Liver (tissue), 9 donors: ENCODE data around the gene AK5. TPM values are rescaled to one million over a fixed set of nuclear protein-coding genes. Genes with fewer than 3 reads are reported as not detected.
A peak's percentile ranks its signal among the peaks of the same experiment; 100 is the strongest.

Experiments
- DNase-seq: peaks from one replicate; pipeline ENCODE4 v3.0.0-alpha.2; 2017; ENCODE audit warnings: low spot score
- H3K27ac ChIP-seq, 2 donors: one replicate each; pipeline ENCODE4 v1.7.0; 2013; ENCODE audit warnings: inconsistent platforms in 2 of 2, low read length in 2 of 2, control low read depth in 1 of 2, low read depth in 1 of 2, mild to moderate bottlenecking in 1 of 2
- H3K27me3 ChIP-seq, 4 donors: one replicate each; pipeline versions ENCODE4 v1.6.1 to v1.7.0; 2013; ENCODE audit warnings: low read length in 3 of 4, inconsistent platforms in 1 of 4, mild to moderate bottlenecking in 1 of 4, moderate library complexity in 1 of 4; ENCODE audit not compliant: control insufficient read depth in 4 of 4, insufficient read depth in 4 of 4
- H3K36me3 ChIP-seq, 4 donors: one replicate each; pipeline versions ENCODE4 v1.6.1 to v1.7.0; 2013; ENCODE audit warnings: low read length in 3 of 4, mild to moderate bottlenecking in 3 of 4, low read depth in 1 of 4, moderate library complexity in 1 of 4; ENCODE audit not compliant: control insufficient read depth in 4 of 4, insufficient read depth in 3 of 4
- H3K4me1 ChIP-seq, 4 donors: one replicate each; pipeline versions ENCODE4 v1.6.1 to v1.7.0; 2013; ENCODE audit warnings: low read length in 3 of 4, mild to moderate bottlenecking in 3 of 4, moderate library complexity in 1 of 4; ENCODE audit not compliant: control insufficient read depth in 4 of 4, insufficient read depth in 4 of 4
- H3K4me3 ChIP-seq, 3 donors: one replicate each; pipeline versions ENCODE4 v1.6.1 to v1.7.0; 2013; ENCODE audit warnings: low read length in 3 of 3, control low read depth in 1 of 3, low read depth in 1 of 3, mild to moderate bottlenecking in 1 of 3
- H3K9ac ChIP-seq, 2 donors: one replicate each; pipeline ENCODE4 v1.7.0; 2013; ENCODE audit warnings: low read length in 2 of 2, mild to moderate bottlenecking in 2 of 2, moderate library complexity in 2 of 2, control low read depth in 1 of 2, low read depth in 1 of 2
- H3K9me3 ChIP-seq, 4 donors: one replicate each; pipeline versions ENCODE4 v1.6.1 to v1.7.0; 2013; ENCODE audit warnings: low read length in 3 of 4; ENCODE audit not compliant: control insufficient read depth in 4 of 4
- ATF3 ChIP-seq: IDR thresholded peaks from 2 replicates; pipeline ENCODE4 v1.6.1; 2016; ENCODE audit warnings: antibody characterized with exemption
- CTCF ChIP-seq: fragments of 150-350 bp; IDR thresholded peaks from 2 replicates; pipeline ENCODE4 v1.5.1; 2017; ENCODE audit warnings: improper control_type of control experiment, low read depth, low read length; ENCODE audit not compliant: missing input control
- EGR1 ChIP-seq, 2 donors: IDR thresholded peaks; 2 replicates each; pipeline ENCODE4 v1.6.1; 2016 to 2018; ENCODE audit warnings: antibody characterized with exemption in 2 of 2, low read depth in 2 of 2
- FOXA1 ChIP-seq: IDR thresholded peaks from 2 replicates; pipeline ENCODE4 v1.6.1; 2016; ENCODE audit warnings: antibody characterized with exemption
- FOXA2 ChIP-seq: IDR thresholded peaks from 2 replicates; pipeline ENCODE4 v1.6.1; 2016; ENCODE audit warnings: antibody characterized with exemption
- GABPA ChIP-seq, 2 donors: IDR thresholded peaks in 1 of 2; conservative IDR thresholded peaks in 1 of 2; 2 replicates each; pipeline ENCODE4 v1.6.1; 2016; ENCODE audit warnings: antibody characterized with exemption in 2 of 2, mild to moderate bottlenecking in 1 of 2, moderate library complexity in 1 of 2
- HNF4A ChIP-seq, 2 donors: conservative IDR thresholded peaks; 2 replicates each; pipeline ENCODE4 v1.6.1; 2016; ENCODE audit warnings: antibody characterized with exemption in 2 of 2, mild to moderate bottlenecking in 2 of 2
- HNF4G ChIP-seq: IDR thresholded peaks from 2 replicates; pipeline ENCODE4 v1.6.1; 2016; ENCODE audit warnings: antibody characterized with exemption
- JUND ChIP-seq, 2 donors: IDR thresholded peaks; 2 replicates each; pipeline ENCODE4 v1.6.1; 2016; ENCODE audit warnings: antibody characterized with exemption in 2 of 2
- NR2F2 ChIP-seq: IDR thresholded peaks from 2 replicates; pipeline ENCODE4 v1.6.1; 2016; ENCODE audit warnings: antibody characterized with exemption
- RAD21 ChIP-seq, 2 donors: IDR thresholded peaks; 2 replicates each; pipeline ENCODE4 v1.6.1; 2016; ENCODE audit warnings: antibody characterized with exemption in 2 of 2, mild to moderate bottlenecking in 2 of 2
- REST ChIP-seq: IDR thresholded peaks from 2 replicates; pipeline ENCODE4 v1.6.1; 2016; ENCODE audit warnings: antibody characterized with exemption, mild to moderate bottlenecking
- RXRA ChIP-seq, 2 donors: IDR thresholded peaks; 2 replicates each; pipeline ENCODE4 v1.6.1; 2017 to 2018; ENCODE audit warnings: antibody characterized with exemption in 2 of 2, mild to moderate bottlenecking in 1 of 2
- SP1 ChIP-seq: IDR thresholded peaks from 2 replicates; pipeline ENCODE4 v1.6.1; 2018; ENCODE audit warnings: antibody characterized with exemption, mild to moderate bottlenecking
- TAF1 ChIP-seq: conservative IDR thresholded peaks from 2 replicates; pipeline ENCODE4 v1.6.1; 2016; ENCODE audit warnings: antibody characterized with exemption, mild to moderate bottlenecking
- YY1 ChIP-seq: IDR thresholded peaks from 2 replicates; pipeline ENCODE4 v1.6.1; 2016; ENCODE audit warnings: antibody characterized with exemption, mild to moderate bottlenecking
- ZBTB33 ChIP-seq: IDR thresholded peaks from 2 replicates; pipeline ENCODE4 v1.6.1; 2016; ENCODE audit warnings: antibody characterized with exemption
- WGBS: extraction: QIAGEN DNeasy Blood & Tissue Kit; methylation state at CpG from one replicate; pipeline ENCODE4 v1.1.7; 2013; 5-methylcytosine and 5-hydroxymethylcytosine counted together
- polyA plus RNA-seq, 2 donors: library from polyadenylated mRNA; stranded (reverse) in 1 of 2; unstranded in 1 of 2; fragments of 200-250 nt in 1 of 2; fragments of >200 nt in 1 of 2; fragmentation: Nextera tagmentation in 1 of 2; extraction: Ambion mirVana in 1 of 2; gene quantifications; one replicate each; pipeline versions ENCODE4 v1.2.1 to v1.2.3, GENCODE V29; 2013 to 2015
- total RNA-seq, 2 donors: library from RNA; depleted of rRNA; stranded (reverse); fragments of >200 nt; gene quantifications; one replicate each; pipeline ENCODE4 v1.2.3, GENCODE V29; 2014
- donor health status: healthy.
- donor health status: healthy.
- donor health status: healthy.
- donor health status: healthy.
- donor health status: healthy.

Gene AK5
- total and polyA plus RNA-seq, 4 donors = 0.12 to 0.33 (median 0.23) TPM

GRCh38 chr1:77533660-77534305 lies 252.0 kb downstream of the AK5 start:
- WGBS = 16% methylated on average over 11 of the region's 11 CpGs
- Histone ChIP-seq H3K27ac (no peak overlapping the region), H3K9ac (no peak overlapping the region), H3K36me3 (no peaks in the 10 kb centered on the region), H3K27me3 (no peaks in the 10 kb centered on the region), H3K4me3 (no peak overlapping the region), H3K4me1 (peaks cover 0 to 9% (median 3%) of the 10 kb centered on the region in 4 donors), H3K9me3 (no peaks in the 10 kb centered on the region)
- no peak for TF ChIP-seq TAF1
- peak; percentile 83 for TF ChIP-seq CTCF
- TF ChIP-seq RAD21 (IDR thresholded peaks at IDR 0.05) = peak; percentile 86 to 88
- DNase-seq = peak; percentile 54

- no peak for TF ChIP-seq SP1
- TF ChIP-seq CTCF = no peak
- no peak for TF ChIP-seq ATF3
- no peak for TF ChIP-seq JUND (IDR thresholded peaks at IDR 0.05)
- TF ChIP-seq EGR1 (IDR thresholded peaks at IDR 0.05; ENCODE audit: low read depth in 2 of 2) = no peak
- TF ChIP-seq REST = no peak
- no peak for TF ChIP-seq HNF4A (conservative IDR thresholded peaks at IDR 0.05)
- no peak for TF ChIP-seq RXRA (IDR thresholded peaks at IDR 0.05)
- no peak for TF ChIP-seq FOXA2
- no peak for TF ChIP-seq HNF4G
- TF ChIP-seq YY1 = no peak
- TF ChIP-seq RAD21 (IDR thresholded peaks at IDR 0.05) = no peak
- no peak for TF ChIP-seq GABPA (IDR thresholded peaks at IDR 0.05 in 1 of 2, conservative IDR thresholded peaks at IDR 0.05 in 1 of 2)
- TF ChIP-seq ZBTB33 = no peak
- no peak for TF ChIP-seq FOXA1
- no peak for TF ChIP-seq NR2F2
- WGBS = 86% methylated on average over 5 of the region's 5 CpGs
- H3K27ac ChIP-seq = no peak overlapping the region
These were observed 252.6 kb downstream of the AK5 start for GRCh38 chr1:77534456-77534855.

More at GRCh38 chr1:77534456-77534855, 252.6 kb downstream of the AK5 start:
- no peak for DNase-seq
- Histone ChIP-seq H3K27me3 (no peaks in the 10 kb centered on the region), H3K9me3 (no peaks in the 10 kb centered on the region), H3K9ac (no peak overlapping the region), H3K4me3 (no peak overlapping the region), H3K36me3 (no peaks in the 10 kb centered on the region), H3K4me1 (peaks cover 0 to 15% (median 9%) of the 10 kb centered on the region in 4 donors)
